ENCODE results near the gene FBXO34.

Gene FBXO34

GRCh38 chr14:55341781-55342180 is 70.6 kb downstream of the FBXO34 start:
- no peak for TF ChIP-seq CTCF (IDR thresholded peaks at IDR 0.05)

DNA sequence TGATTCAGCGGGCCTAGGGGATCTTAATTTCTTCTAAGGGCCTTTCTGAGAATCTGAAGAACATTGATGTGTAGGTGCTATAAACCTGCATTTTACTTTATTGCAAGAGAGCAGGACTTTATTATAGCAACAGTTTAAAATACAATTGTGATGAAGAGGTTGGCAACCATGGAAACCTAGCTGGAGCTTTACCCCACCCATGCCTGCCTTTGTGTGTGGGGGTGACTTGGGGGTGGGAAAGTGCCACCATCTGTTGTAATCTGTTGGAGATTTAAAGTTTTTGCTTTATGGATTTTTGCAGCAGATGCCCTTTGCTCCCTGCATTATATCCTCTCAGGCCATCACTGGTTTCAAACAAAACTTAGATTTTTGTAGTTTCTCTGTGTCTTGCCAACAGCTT is 75.8 kb downstream of the FBXO34 start:
- no peak for TF ChIP-seq CTCF (IDR thresholded peaks at IDR 0.05)

DNA sequence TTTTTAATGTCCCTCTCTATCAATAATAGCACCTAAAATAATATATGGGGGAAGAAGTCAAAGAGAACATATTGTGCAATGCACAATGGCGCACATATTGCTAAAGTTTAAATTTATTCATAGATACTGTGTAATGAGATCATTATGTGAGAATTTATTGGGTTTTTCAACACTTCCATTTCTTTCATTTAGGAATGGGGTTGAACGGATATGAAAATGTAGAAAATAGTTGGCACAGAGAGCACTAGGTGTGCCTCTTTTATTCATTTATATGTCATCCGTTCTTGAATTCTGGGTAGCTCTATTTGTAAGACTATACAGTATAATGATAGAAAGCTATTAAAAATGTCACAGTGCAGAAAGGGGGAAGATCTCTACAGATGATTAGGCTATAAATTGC is 76.5 kb downstream of the FBXO34 start:
- no peak for TF ChIP-seq CTCF (IDR thresholded peaks at IDR 0.05)

DNA sequence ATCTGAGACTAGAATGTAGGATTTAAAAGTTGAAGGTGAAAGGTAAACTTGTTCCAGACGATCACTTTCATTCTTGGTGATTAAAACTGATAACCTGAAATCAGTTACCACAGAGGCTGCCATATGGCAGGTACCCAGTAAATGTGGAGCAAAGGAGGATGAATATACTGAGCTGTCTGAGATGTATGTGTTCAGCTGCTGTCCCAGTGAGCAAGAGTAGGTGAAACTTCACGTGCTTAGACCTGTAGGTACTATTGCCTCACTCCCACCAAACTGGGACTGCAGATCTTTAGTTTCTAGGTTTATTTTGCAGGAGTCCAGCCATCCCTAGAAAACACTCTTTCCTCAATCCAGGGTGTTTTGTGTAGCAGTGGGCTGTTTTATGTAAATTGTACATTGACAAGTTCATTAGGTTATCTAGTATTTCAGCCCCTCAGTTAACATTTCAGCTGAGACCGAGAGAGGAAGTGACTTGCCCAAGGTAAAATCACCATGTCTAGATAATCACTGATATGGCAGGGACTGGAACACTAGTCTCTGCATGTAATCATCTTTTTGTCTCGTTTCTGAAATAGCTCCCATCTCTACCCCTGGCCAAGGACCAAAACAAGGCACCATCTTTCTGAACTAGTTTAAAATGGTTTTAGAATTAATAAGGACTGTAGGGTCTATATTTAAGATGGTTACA is 77.7 kb downstream of the FBXO34 start:
- TF ChIP-seq CTCF (IDR thresholded peaks at IDR 0.05), result no peak

DNA sequence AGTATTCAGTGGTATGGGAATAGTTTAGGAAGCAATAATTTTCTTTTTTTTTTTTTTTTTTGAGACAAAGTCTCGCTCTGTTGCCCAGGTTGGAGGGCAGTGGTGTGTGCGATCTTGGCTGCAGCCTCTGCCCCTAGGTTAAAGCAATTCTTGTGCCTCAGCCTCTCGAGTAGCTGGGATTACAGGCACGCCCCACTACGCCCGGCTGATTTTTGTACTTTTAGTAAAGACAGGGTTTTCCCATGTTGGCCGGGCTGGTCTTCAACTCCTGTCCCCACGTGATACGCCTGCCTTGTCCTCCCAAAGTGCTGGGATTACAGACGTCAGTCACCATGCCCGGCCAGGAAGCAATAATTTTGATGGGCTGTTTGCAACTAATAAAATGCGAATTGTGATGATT is 78.3 kb downstream of the FBXO34 start:
- TF ChIP-seq CTCF (IDR thresholded peaks at IDR 0.05), result no peak

DNA sequence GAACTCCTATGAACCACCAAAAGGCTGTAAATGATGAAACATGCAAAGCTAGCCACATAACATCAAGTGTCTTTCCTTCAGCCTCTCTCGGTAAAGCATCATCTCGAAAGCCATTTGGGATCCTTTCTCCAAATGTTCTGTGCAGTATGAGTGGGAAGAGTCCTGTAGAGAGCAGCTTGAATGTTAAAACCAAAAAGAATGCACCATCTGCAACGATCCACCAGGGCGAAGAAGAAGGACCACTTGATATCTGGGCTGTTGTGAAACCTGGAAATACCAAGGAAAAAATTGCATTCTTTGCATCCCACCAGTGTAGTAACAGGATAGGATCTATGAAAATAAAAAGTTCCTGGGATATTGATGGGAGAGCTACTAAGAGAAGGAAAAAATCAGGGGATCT is 79.2 kb downstream of the FBXO34 start:
- TF ChIP-seq CTCF (IDR thresholded peaks at IDR 0.05), result no peak

DNA sequence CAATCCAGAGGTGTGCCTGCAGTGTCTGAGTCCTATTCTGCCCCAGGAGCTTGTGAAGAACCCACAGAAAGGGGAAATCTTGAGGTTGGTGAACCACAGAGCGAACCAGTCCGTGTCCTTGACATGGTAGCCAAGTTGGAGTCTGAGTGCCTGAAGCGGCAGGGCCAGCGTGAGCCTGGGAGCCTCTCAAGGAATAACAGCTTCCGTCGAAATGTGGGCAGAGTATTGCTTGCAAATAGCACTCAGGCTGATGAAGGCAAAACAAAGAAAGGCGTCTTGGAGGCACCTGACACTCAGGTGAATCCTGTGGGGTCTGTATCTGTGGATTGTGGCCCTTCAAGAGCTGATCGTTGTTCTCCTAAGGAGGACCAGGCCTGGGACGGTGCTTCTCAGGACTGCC is 79.9 kb downstream of the FBXO34 start:
- no peak for TF ChIP-seq CTCF (IDR thresholded peaks at IDR 0.05)

DNA sequence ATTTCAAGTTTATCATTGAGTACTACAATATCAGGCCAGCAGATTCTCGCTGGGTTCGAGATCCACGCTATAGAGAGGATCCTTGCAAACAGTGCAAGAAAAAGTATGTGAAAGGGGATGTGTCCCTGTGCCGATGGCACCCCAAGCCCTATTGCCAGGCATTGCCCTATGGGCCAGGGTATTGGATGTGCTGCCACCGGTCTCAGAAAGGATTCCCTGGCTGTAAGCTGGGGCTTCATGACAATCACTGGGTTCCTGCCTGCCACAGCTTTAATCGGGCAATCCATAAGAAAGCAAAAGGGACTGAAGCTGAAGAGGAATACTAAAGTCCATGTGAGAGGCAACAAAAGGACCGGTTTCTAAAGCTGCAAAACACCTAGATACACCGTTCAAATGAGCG is 81.0 kb downstream of the FBXO34 start:
- no peak for TF ChIP-seq CTCF (IDR thresholded peaks at IDR 0.05)

Measured in LNCAP (cell line).